ENCODE measurements around the gene WDR72.

DNA sequence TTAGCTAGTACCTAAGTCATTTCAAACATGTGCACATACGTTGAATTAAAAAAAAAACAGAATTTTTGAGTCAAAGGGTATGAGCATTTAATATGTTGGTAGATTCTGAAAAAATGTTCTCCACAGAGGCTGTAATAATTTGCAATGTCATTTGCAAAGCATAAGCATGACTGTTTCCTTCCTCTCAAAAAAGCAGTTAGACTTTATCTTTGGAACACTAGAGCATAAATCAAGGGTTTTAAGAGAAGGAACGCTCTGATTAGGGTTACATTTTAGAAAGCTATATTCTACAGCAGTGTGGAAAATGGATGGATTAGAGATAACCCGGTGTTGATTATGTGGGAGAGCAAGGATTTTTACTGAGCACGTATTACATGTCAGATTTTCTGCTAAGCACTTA, 193.7 kb downstream of the WDR72 start:
- TF ChIP-seq, protein P1, sequence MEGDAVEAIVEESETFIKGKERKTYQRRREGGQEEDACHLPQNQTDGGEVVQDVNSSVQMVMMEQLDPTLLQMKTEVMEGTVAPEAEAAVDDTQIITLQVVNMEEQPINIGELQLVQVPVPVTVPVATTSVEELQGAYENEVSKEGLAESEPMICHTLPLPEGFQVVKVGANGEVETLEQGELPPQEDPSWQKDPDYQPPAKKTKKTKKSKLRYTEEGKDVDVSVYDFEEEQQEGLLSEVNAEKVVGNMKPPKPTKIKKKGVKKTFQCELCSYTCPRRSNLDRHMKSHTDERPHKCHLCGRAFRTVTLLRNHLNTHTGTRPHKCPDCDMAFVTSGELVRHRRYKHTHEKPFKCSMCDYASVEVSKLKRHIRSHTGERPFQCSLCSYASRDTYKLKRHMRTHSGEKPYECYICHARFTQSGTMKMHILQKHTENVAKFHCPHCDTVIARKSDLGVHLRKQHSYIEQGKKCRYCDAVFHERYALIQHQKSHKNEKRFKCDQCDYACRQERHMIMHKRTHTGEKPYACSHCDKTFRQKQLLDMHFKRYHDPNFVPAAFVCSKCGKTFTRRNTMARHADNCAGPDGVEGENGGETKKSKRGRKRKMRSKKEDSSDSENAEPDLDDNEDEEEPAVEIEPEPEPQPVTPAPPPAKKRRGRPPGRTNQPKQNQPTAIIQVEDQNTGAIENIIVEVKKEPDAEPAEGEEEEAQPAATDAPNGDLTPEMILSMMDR (conservative IDR thresholded peaks at IDR 0.05; ENCODE audit: low read depth in 2 of 2) = no peak
- TF ChIP-seq EZH2 (IDR thresholded peaks at IDR 0.05; ENCODE audit: low read depth, unreplicated experiment) = no peak
- no peak for TF ChIP-seq POLR2AphosphoS5 (IDR thresholded peaks at IDR 0.05; ENCODE audit: low read depth)
- no peak for TF ChIP-seq CREB1 (CRISPR knock-in tag; IDR thresholded peaks at IDR 0.05; ENCODE audit: low read depth)
- TF ChIP-seq, protein P2, sequence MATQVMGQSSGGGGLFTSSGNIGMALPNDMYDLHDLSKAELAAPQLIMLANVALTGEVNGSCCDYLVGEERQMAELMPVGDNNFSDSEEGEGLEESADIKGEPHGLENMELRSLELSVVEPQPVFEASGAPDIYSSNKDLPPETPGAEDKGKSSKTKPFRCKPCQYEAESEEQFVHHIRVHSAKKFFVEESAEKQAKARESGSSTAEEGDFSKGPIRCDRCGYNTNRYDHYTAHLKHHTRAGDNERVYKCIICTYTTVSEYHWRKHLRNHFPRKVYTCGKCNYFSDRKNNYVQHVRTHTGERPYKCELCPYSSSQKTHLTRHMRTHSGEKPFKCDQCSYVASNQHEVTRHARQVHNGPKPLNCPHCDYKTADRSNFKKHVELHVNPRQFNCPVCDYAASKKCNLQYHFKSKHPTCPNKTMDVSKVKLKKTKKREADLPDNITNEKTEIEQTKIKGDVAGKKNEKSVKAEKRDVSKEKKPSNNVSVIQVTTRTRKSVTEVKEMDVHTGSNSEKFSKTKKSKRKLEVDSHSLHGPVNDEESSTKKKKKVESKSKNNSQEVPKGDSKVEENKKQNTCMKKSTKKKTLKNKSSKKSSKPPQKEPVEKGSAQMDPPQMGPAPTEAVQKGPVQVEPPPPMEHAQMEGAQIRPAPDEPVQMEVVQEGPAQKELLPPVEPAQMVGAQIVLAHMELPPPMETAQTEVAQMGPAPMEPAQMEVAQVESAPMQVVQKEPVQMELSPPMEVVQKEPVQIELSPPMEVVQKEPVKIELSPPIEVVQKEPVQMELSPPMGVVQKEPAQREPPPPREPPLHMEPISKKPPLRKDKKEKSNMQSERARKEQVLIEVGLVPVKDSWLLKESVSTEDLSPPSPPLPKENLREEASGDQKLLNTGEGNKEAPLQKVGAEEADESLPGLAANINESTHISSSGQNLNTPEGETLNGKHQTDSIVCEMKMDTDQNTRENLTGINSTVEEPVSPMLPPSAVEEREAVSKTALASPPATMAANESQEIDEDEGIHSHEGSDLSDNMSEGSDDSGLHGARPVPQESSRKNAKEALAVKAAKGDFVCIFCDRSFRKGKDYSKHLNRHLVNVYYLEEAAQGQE (IDR thresholded peaks at IDR 0.05; ENCODE audit: unreplicated experiment) = no peak
- no peak for TF ChIP-seq JUNB (IDR thresholded peaks at IDR 0.05; ENCODE audit: unreplicated experiment)
- TF ChIP-seq ZNF114 (CRISPR knock-in tag; IDR thresholded peaks at IDR 0.05) = no peak
- TF ChIP-seq EZH2phosphoT487 (IDR thresholded peaks at IDR 0.05; ENCODE audit: unreplicated experiment) = no peak
- TF ChIP-seq, protein P3, sequence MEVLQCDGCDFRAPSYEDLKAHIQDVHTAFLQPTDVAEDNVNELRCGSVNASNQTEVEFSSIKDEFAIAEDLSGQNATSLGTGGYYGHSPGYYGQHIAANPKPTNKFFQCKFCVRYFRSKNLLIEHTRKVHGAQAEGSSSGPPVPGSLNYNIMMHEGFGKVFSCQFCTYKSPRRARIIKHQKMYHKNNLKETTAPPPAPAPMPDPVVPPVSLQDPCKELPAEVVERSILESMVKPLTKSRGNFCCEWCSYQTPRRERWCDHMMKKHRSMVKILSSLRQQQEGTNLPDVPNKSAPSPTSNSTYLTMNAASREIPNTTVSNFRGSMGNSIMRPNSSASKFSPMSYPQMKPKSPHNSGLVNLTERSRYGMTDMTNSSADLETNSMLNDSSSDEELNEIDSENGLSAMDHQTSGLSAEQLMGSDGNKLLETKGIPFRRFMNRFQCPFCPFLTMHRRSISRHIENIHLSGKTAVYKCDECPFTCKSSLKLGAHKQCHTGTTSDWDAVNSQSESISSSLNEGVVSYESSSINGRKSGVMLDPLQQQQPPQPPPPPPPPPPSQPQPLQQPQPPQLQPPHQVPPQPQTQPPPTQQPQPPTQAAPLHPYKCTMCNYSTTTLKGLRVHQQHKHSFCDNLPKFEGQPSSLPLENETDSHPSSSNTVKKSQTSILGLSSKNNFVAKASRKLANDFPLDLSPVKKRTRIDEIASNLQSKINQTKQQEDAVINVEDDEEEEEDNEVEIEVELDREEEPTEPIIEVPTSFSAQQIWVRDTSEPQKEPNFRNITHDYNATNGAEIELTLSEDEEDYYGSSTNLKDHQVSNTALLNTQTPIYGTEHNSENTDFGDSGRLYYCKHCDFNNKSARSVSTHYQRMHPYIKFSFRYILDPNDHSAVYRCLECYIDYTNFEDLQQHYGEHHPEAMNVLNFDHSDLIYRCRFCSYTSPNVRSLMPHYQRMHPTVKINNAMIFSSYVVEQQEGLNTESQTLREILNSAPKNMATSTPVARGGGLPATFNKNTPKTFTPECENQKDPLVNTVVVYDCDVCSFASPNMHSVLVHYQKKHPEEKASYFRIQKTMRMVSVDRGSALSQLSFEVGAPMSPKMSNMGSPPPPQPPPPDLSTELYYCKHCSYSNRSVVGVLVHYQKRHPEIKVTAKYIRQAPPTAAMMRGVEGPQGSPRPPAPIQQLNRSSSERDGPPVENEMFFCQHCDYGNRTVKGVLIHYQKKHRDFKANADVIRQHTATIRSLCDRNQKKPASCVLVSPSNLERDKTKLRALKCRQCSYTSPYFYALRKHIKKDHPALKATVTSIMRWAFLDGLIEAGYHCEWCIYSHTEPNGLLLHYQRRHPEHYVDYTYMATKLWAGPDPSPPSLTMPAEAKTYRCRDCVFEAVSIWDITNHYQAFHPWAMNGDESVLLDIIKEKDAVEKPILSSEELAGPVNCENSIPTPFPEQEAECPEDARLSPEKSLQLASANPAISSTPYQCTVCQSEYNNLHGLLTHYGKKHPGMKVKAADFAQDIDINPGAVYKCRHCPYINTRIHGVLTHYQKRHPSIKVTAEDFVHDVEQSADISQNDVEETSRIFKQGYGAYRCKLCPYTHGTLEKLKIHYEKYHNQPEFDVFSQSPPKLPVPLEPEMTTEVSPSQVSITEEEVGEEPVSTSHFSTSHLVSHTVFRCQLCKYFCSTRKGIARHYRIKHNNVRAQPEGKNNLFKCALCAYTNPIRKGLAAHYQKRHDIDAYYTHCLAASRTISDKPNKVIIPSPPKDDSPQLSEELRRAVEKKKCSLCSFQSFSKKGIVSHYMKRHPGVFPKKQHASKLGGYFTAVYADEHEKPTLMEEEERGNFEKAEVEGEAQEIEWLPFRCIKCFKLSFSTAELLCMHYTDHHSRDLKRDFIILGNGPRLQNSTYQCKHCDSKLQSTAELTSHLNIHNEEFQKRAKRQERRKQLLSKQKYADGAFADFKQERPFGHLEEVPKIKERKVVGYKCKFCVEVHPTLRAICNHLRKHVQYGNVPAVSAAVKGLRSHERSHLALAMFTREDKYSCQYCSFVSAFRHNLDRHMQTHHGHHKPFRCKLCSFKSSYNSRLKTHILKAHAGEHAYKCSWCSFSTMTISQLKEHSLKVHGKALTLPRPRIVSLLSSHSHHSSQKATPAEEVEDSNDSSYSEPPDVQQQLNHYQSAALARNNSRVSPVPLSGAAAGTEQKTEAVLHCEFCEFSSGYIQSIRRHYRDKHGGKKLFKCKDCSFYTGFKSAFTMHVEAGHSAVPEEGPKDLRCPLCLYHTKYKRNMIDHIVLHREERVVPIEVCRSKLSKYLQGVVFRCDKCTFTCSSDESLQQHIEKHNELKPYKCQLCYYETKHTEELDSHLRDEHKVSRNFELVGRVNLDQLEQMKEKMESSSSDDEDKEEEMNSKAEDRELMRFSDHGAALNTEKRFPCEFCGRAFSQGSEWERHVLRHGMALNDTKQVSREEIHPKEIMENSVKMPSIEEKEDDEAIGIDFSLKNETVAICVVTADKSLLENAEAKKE (CRISPR knock-in tag; IDR thresholded peaks at IDR 0.05) = no peak
- TF ChIP-seq NANOG (IDR thresholded peaks at IDR 0.05; ENCODE audit: borderline replicate concordance) = no peak

All from GM23338 (cell line).